ENCODE data around the gene GDPGP1. TPM values are rescaled to one million over a fixed set of nuclear protein-coding genes. Genes with fewer than 3 reads are reported as not detected.
A peak's percentile ranks its signal among the peaks of the same experiment; 100 is the strongest.

GDPGP1 gene
- total and polyA plus RNA-seq, 9 of the 15 experiments (the other 6 are each of a cell fraction or from before 2014, with no cell fraction given), result 0.78 to 6.1 (median 2.8) TPM

GRCh38 chr15:90286678-90287077 is 52.7 kb downstream of the GDPGP1 start:
- Histone ChIP-seq H3K4me2 (ENCODE audit: insufficient read depth, low read length) (no peak overlapping the region), H3K36me3 (ENCODE audit: control insufficient read depth, insufficient read depth, low read length) (no peaks in the 10 kb centered on the region), H2AFZ (ENCODE audit: low read depth, low read length) (no peak overlapping the region), H3K4me1 (replicated peaks in 1 of 2; ENCODE audit: control insufficient read depth in 2 of 2, insufficient read depth in 2 of 2, low read length in 2 of 2) (peaks cover 2 to 3% of the 10 kb centered on the region in 2 experiments; a peak in 3 of 5 replicates), H3K9me1 (ENCODE audit: control insufficient read depth, insufficient read depth, low read length) (no peaks in the 10 kb centered on the region), H3K9ac (ENCODE audit: insufficient read depth in 1 of 2, low read depth in 2 of 2, low read length in 2 of 2) (no peak overlapping the region), H3K27ac (ENCODE audit: extremely low read depth, low read depth, low read length) (no peak overlapping the region), H3K4me3 (no peak overlapping the region), H4K20me1 (replicated peaks; ENCODE audit: control insufficient read depth, insufficient read depth, low read length) (no peaks in the 10 kb centered on the region), H3K79me2 (ENCODE audit: control insufficient read depth, insufficient read depth, low read length) (no peaks in the 10 kb centered on the region), H3K9me3 (replicated peaks; ENCODE audit: control insufficient read depth, insufficient read depth, low read depth, low read length) (no peaks in the 10 kb centered on the region), H3K27me3 (ENCODE audit: control insufficient read depth in 2 of 2, insufficient read depth in 2 of 2, low read length in 2 of 2) (no peaks in the 10 kb centered on the region)
- BruUV-seq (replicated peaks), result no TSS peak
- in situ Hi-C loops (cut with MboI) (no loop called here), intact Hi-C loops (cut with micrococcal nuclease) (loop anchor here (1.0 to 10.0 kb wide), 3 partner anchors 54 to 542 kb away; partner anchors contain the start of genes CIB1 and GDPGP1)
- ChIA-PET CTCF (ENCODE audit: low intra/inter-chr PET ratio) (interaction anchor here (0.6 to 0.7 kb wide), 6 partner anchors 131 to 629 kb away, joined by 3 to 8 read pairs (median 4); no protein-coding TSS in a partner anchor), POLR2A (interaction anchor here (1.8 kb wide), 1 partner anchor 195 kb away, joined by 4 read pairs; no protein-coding TSS in a partner anchor)
- DNase-seq (ENCODE audit: extremely low read depth in 1 of 4, low spot score in 3 of 4), result peak in 2 of 4 experiments; percentile 45 to 55
- FAIRE-seq, result peak; percentile 80
- peak; percentile 92 for ATAC-seq
- TF ChIP-seq RFX1 (IDR thresholded peaks at IDR 0.05) (no peak), MLLT1 (IDR thresholded peaks at IDR 0.05) (no peak), ARID2 (IDR thresholded peaks at IDR 0.05) (0 out of 2 replicates have a peak, but pooled peaks have one; percentile 51), NFIC (IDR thresholded peaks at IDR 0.05) (no peak), CTCF (IDR thresholded peaks at IDR 0.05 in 2 of 3, conservative IDR thresholded peaks at IDR 0.05 in 1 of 3; ENCODE audit: insufficient read depth in 2 of 3, low read depth in 1 of 3, low read length in 3 of 3) (peak; percentile 68 to 91 (median 68)), PHF20 (IDR thresholded peaks at IDR 0.05; ENCODE audit: partially characterized antibody) (no peak), TAF9B (IDR thresholded peaks at IDR 0.05; ENCODE audit: partially characterized antibody) (no peak), SMC3 (conservative IDR thresholded peaks at IDR 0.05; ENCODE audit: insufficient read depth, low read depth, low read length) (peak; percentile 65; the same call in 1 of the 2 replicates), ZNF23 (CRISPR knock-in tag; IDR thresholded peaks at IDR 0.05) (no peak)
- TF ChIP-seq, protein P1, sequence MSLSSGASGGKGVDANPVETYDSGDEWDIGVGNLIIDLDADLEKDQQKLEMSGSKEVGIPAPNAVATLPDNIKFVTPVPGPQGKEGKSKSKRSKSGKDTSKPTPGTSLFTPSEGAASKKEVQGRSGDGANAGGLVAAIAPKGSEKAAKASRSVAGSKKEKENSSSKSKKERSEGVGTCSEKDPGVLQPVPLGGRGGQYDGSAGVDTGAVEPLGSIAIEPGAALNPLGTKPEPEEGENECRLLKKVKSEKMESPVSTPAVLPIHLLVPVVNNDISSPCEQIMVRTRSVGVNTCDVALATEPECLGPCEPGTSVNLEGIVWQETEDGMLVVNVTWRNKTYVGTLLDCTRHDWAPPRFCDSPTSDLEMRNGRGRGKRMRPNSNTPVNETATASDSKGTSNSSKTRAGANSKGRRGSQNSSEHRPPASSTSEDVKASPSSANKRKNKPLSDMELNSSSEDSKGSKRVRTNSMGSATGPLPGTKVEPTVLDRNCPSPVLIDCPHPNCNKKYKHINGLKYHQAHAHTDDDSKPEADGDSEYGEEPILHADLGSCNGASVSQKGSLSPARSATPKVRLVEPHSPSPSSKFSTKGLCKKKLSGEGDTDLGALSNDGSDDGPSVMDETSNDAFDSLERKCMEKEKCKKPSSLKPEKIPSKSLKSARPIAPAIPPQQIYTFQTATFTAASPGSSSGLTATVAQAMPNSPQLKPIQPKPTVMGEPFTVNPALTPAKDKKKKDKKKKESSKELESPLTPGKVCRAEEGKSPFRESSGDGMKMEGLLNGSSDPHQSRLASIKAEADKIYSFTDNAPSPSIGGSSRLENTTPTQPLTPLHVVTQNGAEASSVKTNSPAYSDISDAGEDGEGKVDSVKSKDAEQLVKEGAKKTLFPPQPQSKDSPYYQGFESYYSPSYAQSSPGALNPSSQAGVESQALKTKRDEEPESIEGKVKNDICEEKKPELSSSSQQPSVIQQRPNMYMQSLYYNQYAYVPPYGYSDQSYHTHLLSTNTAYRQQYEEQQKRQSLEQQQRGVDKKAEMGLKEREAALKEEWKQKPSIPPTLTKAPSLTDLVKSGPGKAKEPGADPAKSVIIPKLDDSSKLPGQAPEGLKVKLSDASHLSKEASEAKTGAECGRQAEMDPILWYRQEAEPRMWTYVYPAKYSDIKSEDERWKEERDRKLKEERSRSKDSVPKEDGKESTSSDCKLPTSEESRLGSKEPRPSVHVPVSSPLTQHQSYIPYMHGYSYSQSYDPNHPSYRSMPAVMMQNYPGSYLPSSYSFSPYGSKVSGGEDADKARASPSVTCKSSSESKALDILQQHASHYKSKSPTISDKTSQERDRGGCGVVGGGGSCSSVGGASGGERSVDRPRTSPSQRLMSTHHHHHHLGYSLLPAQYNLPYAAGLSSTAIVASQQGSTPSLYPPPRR (CRISPR knock-in tag; IDR thresholded peaks at IDR 0.05; ENCODE audit: borderline replicate concordance), result no peak

All from K562 (cell line).